Loucy (cell line): ENCODE results near the gene NCKAP5.

Source experiments
- CTCF ChIP-seq: fragments of 200-600 bp; sonication (generic); conservative IDR thresholded peaks from 2 replicates; pipeline ENCODE4 v1.5.1; 2014; ENCODE audit warnings: mild to moderate bottlenecking, antibody characterized with exemption, low read length
- EZH2phosphoT487 ChIP-seq: fragments of 200-600 bp; IDR thresholded peaks from 2 replicates; pipeline ENCODE4 v1.6.1; 2018; ENCODE audit warnings: antibody characterized with exemption, mild to moderate bottlenecking, moderate library complexity, borderline replicate concordance

GRCh38 chr2:133342286-133343017, 225.8 kb downstream of the NCKAP5 start:
- TF ChIP-seq CTCF (no peak), EZH2phosphoT487 (no peak)
